ENCODE data around the gene RASA2.
"Not testable (repeated sequence)": the region's sequence is repeated elsewhere in the genome, so short reads cannot be mapped to it uniquely, and the experiment has no call there.

RASA2 gene

GRCh38 chr3:141460097-141460704, 26.6 kb upstream of the RASA2 start:
- DNase-seq: peak; percentile 89

DNA sequence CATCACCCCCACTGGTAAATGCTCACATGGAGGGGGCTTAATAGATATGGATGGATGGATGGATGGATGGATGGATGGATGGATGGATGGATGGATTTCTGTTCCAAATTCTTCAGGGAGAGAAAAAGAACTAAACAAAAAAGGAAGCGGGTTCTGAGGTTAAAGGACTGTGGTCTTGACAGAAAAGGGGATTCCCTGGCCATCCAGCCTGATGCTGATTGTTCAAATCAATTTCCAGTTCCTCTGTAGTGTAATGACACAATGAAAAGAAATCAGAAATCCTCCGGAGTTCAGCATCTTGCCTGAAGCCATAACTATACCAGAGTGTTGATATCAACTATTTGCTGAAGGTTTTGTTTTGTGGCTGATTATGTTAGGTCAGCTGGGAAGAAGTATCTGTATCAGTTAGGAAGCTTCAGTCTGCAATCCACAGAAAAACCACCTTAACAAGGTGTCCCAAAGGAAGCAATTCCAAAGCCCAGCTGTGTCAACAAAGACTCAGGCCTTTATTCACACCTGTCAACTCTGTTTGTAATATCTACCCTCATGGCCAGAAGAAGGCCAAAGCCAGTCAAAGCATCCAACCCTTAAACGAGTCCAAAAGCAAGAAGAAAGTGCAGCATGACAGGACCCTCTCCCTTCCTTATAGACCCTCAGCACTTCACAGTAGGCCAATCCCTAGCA, 24.5 kb upstream of the RASA2 start:
- DNase-seq: no peak

DNA sequence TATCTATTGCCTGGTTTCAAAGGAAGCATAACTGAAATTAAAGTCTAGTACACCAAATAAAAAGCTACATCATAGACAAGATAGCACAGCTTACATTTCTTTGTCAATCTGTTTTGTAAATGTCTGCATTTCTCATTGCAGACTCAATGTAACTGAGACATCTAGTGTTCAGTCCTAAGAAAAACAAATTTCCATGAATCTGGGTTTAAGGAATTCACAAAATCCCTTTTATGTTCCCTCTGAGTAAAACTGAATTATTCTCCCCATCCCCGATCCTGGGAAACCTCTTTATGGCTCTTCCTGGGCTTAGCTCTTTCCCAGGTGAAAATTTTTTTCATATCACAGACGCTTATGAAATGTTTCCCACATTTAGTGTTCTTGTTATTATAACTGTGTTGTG, 21.6 kb upstream of the RASA2 start:
- DNase-seq: no peak

- DNase-seq: no peak
Measured at GRCh38 chr3:141466633-141467169, 20.1 kb upstream of the RASA2 start.

- DNase-seq: no peak
Measured at GRCh38 chr3:141469720-141470119, 17.1 kb upstream of the RASA2 start.

DNA sequence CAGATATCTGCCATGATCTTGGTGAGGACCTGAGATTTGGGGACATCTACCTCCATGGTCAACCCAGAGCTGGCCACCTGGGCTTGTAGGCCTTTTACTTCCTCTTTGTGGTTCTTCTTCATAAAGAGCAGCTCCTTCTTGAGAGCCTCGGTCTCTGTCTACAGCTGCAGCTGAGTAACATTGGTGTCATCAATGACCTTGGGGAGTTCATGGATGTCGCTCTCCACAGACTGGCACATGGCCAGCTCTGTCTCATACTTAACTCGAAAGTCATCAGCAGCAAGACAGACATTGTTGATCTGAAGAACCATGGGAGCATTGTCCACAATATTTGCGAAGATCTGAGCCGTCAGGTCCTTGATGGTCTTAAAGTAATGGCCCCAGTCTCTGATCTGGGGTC, 15.7 kb upstream of the RASA2 start:
- DNase-seq: no peak

GRCh38 chr3:141476033-141476432, 10.8 kb upstream of the RASA2 start:
- DNase-seq: peak; percentile 46

GRCh38 chr3:141477224-141477623, 9.6 kb upstream of the RASA2 start:
- no peak for DNase-seq

DNA sequence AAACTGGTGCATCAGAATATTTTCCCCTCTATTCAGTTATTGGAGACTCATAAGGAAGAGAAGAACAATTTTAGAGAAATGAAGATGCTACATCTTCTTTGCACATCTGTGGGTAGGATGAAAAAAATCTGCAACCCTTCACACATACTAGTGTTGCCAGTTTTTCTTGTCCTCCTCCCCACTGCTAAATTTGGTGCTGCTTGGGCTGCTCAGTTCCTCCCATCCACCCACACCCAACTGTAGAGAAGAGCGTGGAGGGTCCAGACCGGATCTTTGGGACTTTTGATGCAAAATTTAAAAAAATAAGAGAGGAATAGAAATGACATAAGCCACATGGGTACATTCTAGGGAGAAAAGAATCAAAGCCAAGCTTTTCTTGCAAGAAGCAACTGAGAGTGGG, 8.7 kb upstream of the RASA2 start:
- no peak for DNase-seq

DNA sequence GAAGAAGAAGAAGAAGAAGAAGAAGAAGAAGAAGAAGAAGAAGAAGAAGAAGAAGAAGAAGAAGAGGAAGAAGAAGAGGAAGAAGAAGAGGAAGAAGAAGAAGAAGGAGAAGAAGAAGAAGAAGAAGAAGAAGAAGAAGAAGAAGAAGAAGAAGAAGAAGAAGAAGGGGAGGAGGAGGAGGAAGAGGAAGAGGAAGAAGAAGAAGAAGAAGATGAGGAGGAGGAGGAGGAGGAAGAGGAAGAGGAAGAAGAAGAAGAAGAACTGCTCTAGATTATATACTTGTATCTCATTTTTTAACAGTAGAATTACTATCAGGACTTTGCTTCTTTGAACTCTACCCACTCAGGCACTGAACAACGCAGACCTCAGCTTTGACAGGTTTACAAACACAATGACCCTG, 8.0 kb upstream of the RASA2 start:
- not testable (repeated sequence) for DNase-seq

DNA sequence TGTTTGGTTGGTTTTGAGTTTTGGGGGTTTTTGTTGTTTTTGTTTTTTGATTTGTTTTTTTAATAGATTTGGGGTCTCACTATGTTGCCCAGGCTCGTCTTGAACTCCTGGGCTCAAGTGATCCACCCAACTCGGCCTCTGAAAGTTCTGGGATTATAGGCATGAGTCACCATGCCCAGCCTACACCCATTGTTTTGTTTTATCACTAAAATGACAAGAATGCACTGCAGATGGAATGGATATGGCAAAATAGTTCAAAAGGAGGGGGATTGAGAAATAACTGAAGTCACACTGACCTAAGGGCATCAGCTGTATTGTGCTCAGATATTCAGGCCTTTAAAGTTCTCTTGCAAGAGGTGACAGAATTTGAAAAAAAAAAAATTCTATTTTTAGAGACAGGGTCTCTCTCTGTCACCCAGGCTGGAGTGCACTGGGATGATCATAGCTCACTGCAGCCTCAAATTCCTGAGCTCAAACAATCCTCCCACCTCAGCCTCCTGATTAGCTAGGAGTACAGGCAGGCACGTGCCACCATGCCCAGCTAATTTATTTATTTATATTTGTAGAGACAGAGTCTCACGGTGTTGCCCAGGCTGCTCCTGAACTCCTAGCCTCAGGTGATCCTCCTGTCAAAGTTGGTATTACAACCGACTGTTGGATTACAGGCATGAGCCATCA, 4.4 kb upstream of the RASA2 start:
- DNase-seq: no peak

DNA sequence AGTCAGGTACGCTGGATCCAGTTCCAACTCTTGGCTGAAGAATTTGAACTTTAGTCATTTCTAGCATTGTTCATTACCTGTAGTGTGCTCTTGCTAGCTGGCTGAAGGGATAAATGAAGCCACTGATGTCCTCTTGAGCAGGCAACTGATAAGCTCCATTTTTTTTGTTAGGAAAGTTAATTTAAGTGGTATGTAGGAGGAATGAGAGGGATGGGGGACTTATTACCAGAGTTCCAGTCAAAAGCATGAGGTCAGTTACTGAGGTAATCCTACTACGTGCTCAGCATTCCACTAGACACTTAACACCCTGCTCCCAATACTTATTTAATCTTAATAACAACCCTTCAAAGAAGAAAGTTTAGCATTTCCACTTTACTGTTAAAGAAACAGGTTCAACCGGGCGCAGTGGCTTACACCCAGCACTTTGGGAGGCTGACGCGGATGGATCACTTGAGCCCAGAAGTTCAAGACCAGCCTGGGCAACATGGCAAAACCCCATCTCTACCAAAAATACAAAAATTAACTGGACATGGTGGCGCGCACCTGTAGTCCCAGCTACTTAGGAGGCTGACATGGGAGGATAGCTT, 2.0 kb upstream of the RASA2 start:
- no peak for DNase-seq

- peak; percentile 32 for DNase-seq
Measured at GRCh38 chr3:141485641-141486495, 959 bp upstream of the RASA2 start.

DNA sequence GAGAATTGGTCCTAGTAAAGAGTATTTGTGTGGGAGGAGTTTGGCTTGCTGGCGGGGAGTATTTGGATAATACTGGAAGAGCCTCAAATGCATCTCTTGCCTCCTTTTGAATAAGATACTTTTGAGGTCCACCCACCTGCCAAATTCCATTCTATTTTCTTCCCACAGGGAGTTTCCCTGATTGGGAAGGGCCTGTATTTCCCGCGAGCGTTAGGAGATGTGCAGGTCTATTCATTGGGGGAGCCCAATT, 406 bp upstream of the RASA2 start:
- no peak for DNase-seq

DNA sequence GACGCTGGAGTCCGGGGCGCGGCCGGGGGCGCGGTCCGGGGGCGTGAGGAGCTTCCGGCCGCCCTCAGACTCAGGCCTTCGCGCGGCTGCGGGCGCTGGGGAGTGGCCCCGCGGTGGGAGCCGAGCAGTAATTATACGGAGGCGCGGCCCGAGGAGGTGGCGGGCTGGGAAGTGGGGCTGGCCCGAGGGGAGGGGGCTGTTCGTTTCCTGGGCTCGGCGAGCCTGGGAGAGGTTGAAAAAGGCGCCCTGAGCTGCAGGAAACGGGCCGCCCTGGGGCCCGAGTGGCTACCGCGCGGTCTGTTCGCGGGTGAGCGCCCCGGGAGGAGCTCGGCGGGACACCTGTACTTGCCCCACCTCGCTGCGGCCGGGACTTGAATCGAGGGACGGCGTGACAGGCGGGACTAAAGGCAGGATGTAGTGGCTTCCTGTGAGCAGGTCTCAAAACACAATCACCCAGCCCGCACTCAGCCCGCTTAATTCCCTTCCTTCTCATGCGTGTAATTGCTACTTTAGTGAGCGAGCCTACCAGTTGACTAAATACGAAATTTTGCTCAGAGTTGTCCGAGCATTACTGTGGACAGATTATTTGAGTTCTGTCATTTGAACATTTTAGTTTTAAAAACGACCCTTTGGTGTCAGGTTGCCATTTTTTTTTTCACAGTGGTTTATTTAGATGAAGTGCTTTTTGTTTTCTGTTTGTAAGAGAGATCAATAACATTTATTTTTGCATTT, 860 bp downstream of the RASA2 start:
- DNase-seq: peak; percentile 90

- peak; percentile 53 for DNase-seq
Measured at GRCh38 chr3:141489203-141489602, 2.4 kb downstream of the RASA2 start.

- DNase-seq: no peak
Measured at GRCh38 chr3:141491081-141491480, 4.3 kb downstream of the RASA2 start.

DNA sequence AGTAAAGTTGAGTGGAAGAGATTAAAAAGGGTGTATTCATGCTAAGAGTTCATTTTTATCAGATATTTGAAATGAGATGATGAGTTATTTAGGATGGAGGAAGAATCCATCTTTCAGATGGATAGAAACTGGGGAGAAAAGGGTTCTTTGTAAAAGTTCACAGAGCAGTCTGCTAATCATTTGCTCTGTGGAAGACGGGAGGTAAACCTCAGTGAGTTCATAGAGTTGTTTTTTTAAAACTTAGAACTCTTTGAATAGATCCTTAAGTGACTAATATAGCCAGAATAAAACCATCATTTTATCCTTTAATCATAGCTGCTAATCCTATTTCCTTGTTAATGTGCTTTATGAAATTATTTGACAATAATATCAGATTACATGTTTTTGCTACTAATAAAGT, 5.1 kb downstream of the RASA2 start:
- no peak for DNase-seq

GRCh38 chr3:141493184-141493583, 6.4 kb downstream of the RASA2 start:
- peak; percentile 30 for DNase-seq

DNA sequence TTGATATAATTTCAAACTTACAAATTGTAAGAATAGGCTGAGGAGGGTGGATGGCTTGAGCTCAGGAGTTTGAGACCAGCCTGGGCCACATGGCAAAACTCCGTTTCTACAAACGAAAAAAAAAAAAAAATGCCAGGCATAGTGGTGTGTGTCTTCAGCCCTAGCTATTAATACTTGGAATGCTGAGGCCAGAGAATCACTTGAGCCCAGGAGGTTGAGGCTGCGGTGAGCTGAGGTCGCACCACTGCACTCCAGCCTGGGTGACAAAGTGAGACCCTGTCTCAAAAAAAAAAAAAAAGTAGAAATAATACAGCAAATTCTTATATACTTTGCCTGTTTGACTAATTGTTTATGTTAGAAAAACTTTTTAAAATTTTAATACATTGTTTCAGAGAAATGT, 10.8 kb downstream of the RASA2 start:
- not testable (repeated sequence) for DNase-seq

DNA sequence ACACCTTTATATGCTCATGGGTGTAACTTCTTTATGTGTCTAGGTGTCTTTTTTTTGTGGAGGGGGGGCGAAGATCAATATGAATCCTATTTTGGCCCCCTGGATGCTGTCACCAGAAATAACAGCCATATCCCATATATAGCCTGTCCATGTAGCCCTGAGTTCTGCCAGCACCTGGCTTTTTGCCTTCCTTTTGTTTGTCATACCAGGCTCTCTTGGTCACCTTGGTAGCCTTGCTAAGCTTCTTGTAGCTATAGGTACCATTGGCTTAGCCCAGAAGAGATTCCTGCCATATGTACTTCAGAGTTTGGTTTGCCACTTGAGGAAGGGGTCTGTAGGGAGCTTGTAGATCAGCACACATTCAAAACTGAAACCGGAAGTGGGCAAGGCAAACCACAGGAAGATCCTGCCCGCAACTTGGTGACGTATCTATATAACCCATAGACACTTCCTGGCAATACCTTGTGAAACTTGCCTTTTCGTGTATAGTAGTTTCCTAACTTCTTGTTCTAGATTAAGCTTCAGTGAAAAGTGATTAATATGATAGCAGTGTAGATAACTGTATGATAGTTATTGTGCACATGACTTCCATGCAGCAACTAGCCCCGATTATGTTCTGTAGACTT, 11.9 kb downstream of the RASA2 start:
- peak; percentile 95 for DNase-seq

DNA sequence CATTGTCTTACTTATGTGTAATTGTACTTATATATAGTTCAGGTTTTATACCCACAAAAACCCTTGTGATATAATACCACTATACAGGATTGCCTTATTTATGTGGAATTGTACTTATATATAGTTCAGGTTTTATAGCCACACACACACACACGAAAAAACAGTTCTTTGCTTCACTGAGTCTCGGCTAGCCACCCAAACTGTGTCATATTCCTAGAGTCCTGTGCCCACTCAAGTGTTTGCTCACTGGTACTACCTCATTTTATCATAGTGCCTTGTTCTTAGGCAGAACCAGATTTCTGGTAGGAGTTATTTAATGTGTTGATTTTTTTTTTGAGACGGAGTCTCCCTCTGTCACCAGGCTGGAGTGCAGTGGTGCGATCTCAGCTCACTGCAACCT, 12.5 kb downstream of the RASA2 start:
- no peak for DNase-seq

Measured in CD4-positive, alpha-beta T cell treated with Interleukin-10 for 1 hour (primary cell).